H4 (cell line): Measurements from ENCODE around the gene ZG16B. TPM values are rescaled to one million over a fixed set of nuclear protein-coding genes. Genes with fewer than 3 reads are reported as not detected.
A peak's percentile ranks its signal among the peaks of the same experiment; 100 is the strongest.

Source experiments
- DNase-seq: peaks from one replicate; pipeline ENCODE4 v3.0.0-alpha.2; 2015; ENCODE audit warnings: low spot score
- total RNA-seq: library from RNA; depleted of rRNA; stranded (reverse); fragments of >200 nt; shearing (Covaris generic); gene quantifications from 2 replicates; pipeline ENCODE4 v1.2.3, GENCODE V29; 2014

ZG16B gene
- total RNA-seq, 1 experiment from 2014 or later, result 0.14 TPM

GRCh38 chr16:2845116-2845515, 15.0 kb downstream of the ZG16B start:
- DNase-seq, result no peak

GRCh38 chr16:2846511-2847310, 16.6 kb downstream of the ZG16B start:
- peak; percentile 81 for DNase-seq

- no peak for DNase-seq
These were observed 19.0 kb downstream of the ZG16B start for GRCh38 chr16:2848933-2849725.

- no peak for DNase-seq
These were observed 22.1 kb downstream of the ZG16B start for GRCh38 chr16:2852003-2852730.

GRCh38 chr16:2852731-2853507, 22.8 kb downstream of the ZG16B start:
- DNase-seq, result no peak

- no peak for DNase-seq
These were observed 23.5 kb downstream of the ZG16B start for GRCh38 chr16:2853531-2854073.

GRCh38 chr16:2854700-2855309, 24.7 kb downstream of the ZG16B start:
- no peak for DNase-seq

GRCh38 chr16:2855536-2855935, 25.4 kb downstream of the ZG16B start:
- DNase-seq, result no peak

GRCh38 chr16:2856061-2856670, 26.1 kb downstream of the ZG16B start:
- no peak for DNase-seq

GRCh38 chr16:2856686-2857450, 26.8 kb downstream of the ZG16B start:
- no peak for DNase-seq

GRCh38 chr16:2857451-2858244, 27.5 kb downstream of the ZG16B start, which contains the start of gene PRSS22:
TSS of gene PRSS22 (minus strand) at chr16:2858170. CDS start at chr16:2858104, 66 bp downstream.
- no peak for DNase-seq

- DNase-seq, result no peak
These were observed 28.3 kb downstream of the ZG16B start for GRCh38 chr16:2858245-2859025.

- DNase-seq, result no peak
These were observed 29.7 kb downstream of the ZG16B start for GRCh38 chr16:2859686-2860265.

- no peak for DNase-seq
These were observed 30.9 kb downstream of the ZG16B start for GRCh38 chr16:2860826-2861567.

- DNase-seq, result no peak
These were observed 35.5 kb downstream of the ZG16B start for GRCh38 chr16:2865651-2866050.

- no peak for DNase-seq
These were observed 36.3 kb downstream of the ZG16B start for GRCh38 chr16:2866431-2866830.

- no peak for DNase-seq
These were observed 37.5 kb downstream of the ZG16B start for GRCh38 chr16:2867661-2867986.
